ENCODE results near the gene ELP5.
"Not testable (repeated sequence)": the region's sequence is repeated elsewhere in the genome, so short reads cannot be mapped to it uniquely, and the experiment has no call there.

ELP5 gene

DNA sequence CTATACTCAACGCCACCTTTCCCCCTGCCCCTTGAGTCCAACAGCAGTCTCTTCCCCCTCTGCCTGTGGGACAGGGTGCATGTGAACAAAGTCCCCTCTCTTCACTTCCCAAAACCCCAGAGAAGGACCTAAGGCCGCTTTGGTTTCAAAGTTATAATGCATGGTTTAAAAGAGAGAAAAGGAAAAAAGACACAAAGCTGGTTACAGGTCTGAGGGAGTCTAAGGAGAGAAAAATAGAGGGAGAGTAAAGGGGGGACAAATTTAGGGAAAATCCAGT, 8.6 kb upstream of the ELP5 start:
- peak overlapping the region; percentile 80 for H3K4me3 ChIP-seq (ENCODE audit: low read length)
- H3K9me3 ChIP-seq (ENCODE audit: low read length) = no peaks in the 10 kb centered on the region
- H2AFZ ChIP-seq (ENCODE audit: low read depth, low read length) = no peak overlapping the region
- H3K36me3 ChIP-seq (ENCODE audit: insufficient read depth, low read length) = peaks cover 44% of the 10 kb centered on the region
- peaks cover 26% of the 10 kb centered on the region for H3K4me1 ChIP-seq (ENCODE audit: insufficient read depth, low read length)
- H3K27me3 ChIP-seq (ENCODE audit: insufficient read depth, low read length) = no peaks in the 10 kb centered on the region

- not testable (repeated sequence) for H3K4me3 ChIP-seq (ENCODE audit: low read length); H3K9me3 ChIP-seq (ENCODE audit: low read length); H3K27me3 ChIP-seq (ENCODE audit: insufficient read depth, low read length); H2AFZ ChIP-seq (ENCODE audit: low read depth, low read length)
- Histone ChIP-seq H3K4me1 (ENCODE audit: insufficient read depth, low read length) (peaks cover 28% of the 10 kb centered on the region), H3K36me3 (ENCODE audit: insufficient read depth, low read length) (peaks cover 44% of the 10 kb centered on the region)
These were observed 8.2 kb upstream of the ELP5 start for GRCh38 chr17:7243838-7244237.

DNA sequence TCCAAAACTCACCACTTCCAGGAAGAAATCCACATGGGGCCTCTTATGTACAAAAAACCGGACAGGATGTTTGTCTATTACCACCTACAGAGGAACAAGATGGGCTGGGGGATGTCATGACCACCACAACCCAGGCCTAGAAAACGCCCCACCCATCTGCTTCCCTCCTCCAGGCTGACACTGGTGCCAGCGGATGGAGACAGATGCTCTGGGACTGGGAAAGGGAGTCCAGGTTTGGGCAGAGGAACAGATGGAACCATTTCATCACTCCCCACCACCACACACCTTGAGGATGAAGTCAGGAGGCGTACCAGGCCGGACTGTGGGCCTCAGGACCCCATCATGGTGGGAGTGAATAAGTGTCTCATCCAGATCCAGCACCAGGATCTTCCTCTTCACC, 5.2 kb upstream of the ELP5 start:
- Histone ChIP-seq H3K4me1 (ENCODE audit: insufficient read depth, low read length) (peaks cover 24% of the 10 kb centered on the region), H2AFZ (ENCODE audit: low read depth, low read length) (no peak overlapping the region), H3K36me3 (ENCODE audit: insufficient read depth, low read length) (peaks cover 27% of the 10 kb centered on the region), H3K27me3 (ENCODE audit: insufficient read depth, low read length) (no peaks in the 10 kb centered on the region), H3K4me3 (ENCODE audit: low read length) (no peak overlapping the region), H3K9me3 (ENCODE audit: low read length) (no peaks in the 10 kb centered on the region)

- Histone ChIP-seq H2AFZ (ENCODE audit: low read depth, low read length) (no peak overlapping the region), H3K36me3 (ENCODE audit: insufficient read depth, low read length) (peaks cover 31% of the 10 kb centered on the region), H3K9me3 (ENCODE audit: low read length) (no peaks in the 10 kb centered on the region), H3K4me3 (ENCODE audit: low read length) (no peak overlapping the region), H3K27me3 (ENCODE audit: insufficient read depth, low read length) (no peaks in the 10 kb centered on the region), H3K4me1 (ENCODE audit: insufficient read depth, low read length) (peaks cover 26% of the 10 kb centered on the region)
These were observed 3.2 kb upstream of the ELP5 start for GRCh38 chr17:7248796-7249195.

DNA sequence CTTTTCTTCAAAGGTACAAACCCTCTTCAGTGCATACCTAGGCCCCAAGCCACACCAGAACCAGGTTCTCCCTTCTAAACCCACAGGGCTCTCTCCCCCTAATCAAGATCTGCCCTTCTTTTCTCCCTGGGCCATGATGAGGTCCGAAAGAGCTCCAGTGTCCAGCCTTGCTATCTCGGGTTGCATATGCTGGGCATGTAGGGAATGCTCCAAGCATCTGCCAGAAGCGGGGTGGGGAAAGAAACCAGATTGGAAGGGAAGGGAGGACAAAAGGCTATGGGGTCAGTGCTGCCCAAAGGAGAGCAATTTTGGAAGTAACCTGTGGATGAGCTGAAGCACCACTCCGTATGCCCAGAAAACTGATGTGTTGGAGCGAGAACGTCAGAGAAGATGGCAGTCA, 2.8 kb upstream of the ELP5 start:
- no peaks in the 10 kb centered on the region for H3K9me3 ChIP-seq (ENCODE audit: low read length)
- no peaks in the 10 kb centered on the region for H3K27me3 ChIP-seq (ENCODE audit: insufficient read depth, low read length)
- H3K4me1 ChIP-seq (ENCODE audit: insufficient read depth, low read length) = peaks cover 26% of the 10 kb centered on the region
- no peak overlapping the region for H2AFZ ChIP-seq (ENCODE audit: low read depth, low read length)
- no peak overlapping the region for H3K4me3 ChIP-seq (ENCODE audit: low read length)
- peaks cover 31% of the 10 kb centered on the region for H3K36me3 ChIP-seq (ENCODE audit: insufficient read depth, low read length)

DNA sequence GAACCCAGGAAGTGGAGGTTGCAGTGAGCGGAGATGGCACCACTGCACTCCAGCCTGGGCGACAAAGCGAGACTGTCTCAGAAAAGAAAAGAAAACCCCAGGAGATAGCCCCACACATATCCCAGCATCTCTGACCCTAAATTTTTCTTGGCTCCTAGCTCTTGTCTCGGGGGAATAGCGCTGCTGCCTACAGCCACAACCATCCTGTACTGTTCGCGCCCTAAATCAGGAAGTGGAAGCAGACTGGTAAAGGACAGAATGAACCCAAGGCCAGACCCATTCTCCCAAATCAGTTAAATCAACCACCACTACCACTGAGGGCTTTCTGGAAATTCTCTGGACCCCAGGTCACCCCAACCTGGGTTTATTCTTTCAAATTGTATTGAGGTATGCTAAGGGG, 2.2 kb upstream of the ELP5 start:
- Histone ChIP-seq H2AFZ (ENCODE audit: low read depth, low read length) (no peak overlapping the region), H3K4me1 (ENCODE audit: insufficient read depth, low read length) (peaks cover 26% of the 10 kb centered on the region), H3K36me3 (ENCODE audit: insufficient read depth, low read length) (peaks cover 31% of the 10 kb centered on the region), H3K9me3 (ENCODE audit: low read length) (no peaks in the 10 kb centered on the region), H3K4me3 (ENCODE audit: low read length) (peak overlapping the region; percentile 92), H3K27me3 (ENCODE audit: insufficient read depth, low read length) (no peaks in the 10 kb centered on the region)

DNA sequence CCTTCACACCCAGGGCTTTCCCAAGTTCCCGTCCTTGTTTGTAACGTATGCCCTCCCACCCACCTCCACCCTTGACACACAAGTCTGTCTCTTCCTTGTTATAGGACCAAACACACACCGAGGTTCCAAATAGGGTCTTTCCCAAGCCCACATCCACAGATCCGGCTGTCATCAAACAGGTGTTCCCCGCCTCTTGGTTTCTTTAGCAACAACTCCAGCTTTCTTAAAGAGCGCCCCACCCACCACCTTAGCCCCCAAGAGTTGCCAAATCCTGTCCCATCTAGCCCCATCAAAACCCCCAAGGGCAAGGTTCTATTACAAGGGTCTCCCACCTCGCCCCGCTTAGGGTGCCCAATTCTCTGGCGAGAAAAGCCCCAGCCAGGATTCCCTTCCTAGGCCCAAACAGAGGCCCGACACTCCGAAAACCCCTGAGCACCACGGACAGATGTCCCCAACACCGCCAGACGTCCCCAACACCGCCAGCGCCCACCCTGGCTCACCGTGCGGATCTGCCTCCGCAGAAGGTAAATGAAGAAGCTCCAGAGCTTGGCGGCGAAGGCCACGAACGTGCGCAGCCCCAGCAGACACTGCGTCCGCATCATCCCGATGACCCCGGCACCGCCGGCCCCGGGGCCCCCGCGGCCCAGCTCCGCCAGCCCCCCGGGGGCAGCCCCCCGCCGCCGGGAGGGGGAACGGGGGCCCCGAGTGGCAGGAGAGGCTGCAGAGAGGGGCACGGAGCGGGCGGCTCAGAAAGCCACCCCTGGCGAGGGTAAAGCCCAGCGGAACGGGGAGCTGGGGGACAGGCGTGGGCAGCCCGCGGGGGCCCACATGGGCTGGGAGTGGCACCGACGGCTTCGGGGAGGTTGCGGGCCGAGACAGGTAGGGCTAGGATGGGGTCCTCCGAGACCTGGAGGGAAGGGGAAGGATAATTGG, 1.1 kb upstream of the ELP5 start:
- peaks cover 26% of the 10 kb centered on the region for H3K4me1 ChIP-seq (ENCODE audit: insufficient read depth, low read length)
- no peaks in the 10 kb centered on the region for H3K9me3 ChIP-seq (ENCODE audit: low read length)
- H3K27me3 ChIP-seq (ENCODE audit: insufficient read depth, low read length) = no peaks in the 10 kb centered on the region
- H2AFZ ChIP-seq (ENCODE audit: low read depth, low read length) = no peak overlapping the region
- peaks cover 35% of the 10 kb centered on the region for H3K36me3 ChIP-seq (ENCODE audit: insufficient read depth, low read length)
- peak overlapping the region; percentile 92 for H3K4me3 ChIP-seq (ENCODE audit: low read length)

DNA sequence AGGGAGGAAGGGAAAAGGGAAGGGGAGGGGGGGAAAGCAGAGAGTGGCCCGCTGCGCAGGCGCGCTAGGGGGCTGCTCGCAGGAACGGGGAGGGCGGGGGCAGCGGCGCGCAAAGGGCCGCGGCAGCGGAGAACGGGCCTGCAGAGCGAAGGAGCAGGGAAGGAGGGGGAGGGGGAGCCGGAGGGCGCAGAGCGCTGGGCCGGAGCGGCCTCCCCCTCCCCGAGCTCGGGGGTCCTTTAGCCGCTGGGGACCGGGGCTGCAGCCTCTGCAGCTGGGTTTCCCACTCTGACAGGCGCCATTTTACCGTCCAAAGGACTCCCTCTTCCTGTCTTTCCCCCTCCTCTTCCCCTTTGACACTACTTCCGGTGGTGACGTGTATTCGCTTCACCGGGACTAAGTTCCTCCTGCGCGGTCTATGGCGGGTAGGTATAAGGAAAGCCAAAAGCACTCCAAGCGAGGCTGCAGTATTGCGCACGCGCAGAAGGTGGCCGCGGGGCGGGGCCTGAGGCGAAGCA, 297 bp upstream of the ELP5 start, which contains the start of gene CTDNEP1:
Gene CTDNEP1 (minus strand): TSS at position 74 of the 515 bp plus-strand sequence. CDS start 438 bp downstream, outside the sequence.
- peaks cover 35% of the 10 kb centered on the region for H3K36me3 ChIP-seq (ENCODE audit: insufficient read depth, low read length)
- peak within 1 kb of the TSS; percentile 92 for H3K4me3 ChIP-seq (ENCODE audit: low read length)
- peaks cover 26% of the 10 kb centered on the region for H3K4me1 ChIP-seq (ENCODE audit: insufficient read depth, low read length)

DNA sequence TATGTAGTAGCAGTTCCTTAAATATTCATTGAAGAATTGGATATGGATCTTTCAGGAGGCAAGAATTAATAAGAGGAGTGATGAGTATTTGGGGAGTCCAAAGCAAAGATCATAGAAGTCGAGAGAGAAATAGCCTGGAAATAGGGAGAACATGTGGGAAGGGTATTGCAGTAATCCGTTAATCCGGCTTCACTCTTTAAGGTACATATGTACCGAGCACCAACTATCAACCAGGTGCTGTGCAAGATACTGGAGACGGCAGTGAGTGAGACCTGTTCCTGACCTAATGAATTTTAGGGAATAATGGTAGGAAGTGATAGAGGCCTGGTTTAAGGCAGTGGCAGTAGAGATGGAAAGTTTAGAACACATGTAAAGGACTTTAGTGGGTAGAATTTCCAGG, 1.1 kb downstream of the ELP5 start:
- peak overlapping the region; percentile 92 for H3K4me3 ChIP-seq (ENCODE audit: low read length)
- H3K9me3 ChIP-seq (ENCODE audit: low read length) = no peaks in the 10 kb centered on the region
- peaks cover 26% of the 10 kb centered on the region for H3K4me1 ChIP-seq (ENCODE audit: insufficient read depth, low read length)
- no peaks in the 10 kb centered on the region for H3K27me3 ChIP-seq (ENCODE audit: insufficient read depth, low read length)
- peaks cover 36% of the 10 kb centered on the region for H3K36me3 ChIP-seq (ENCODE audit: insufficient read depth, low read length)
- H2AFZ ChIP-seq (ENCODE audit: low read depth, low read length) = no peak overlapping the region

More for the DNA sequence above, 297 bp upstream of the ELP5 start, which contains the start of gene CTDNEP1:
- Histone ChIP-seq H3K9me3 (ENCODE audit: low read length) (no peaks in the 10 kb centered on the region), H3K27me3 (ENCODE audit: insufficient read depth, low read length) (no peaks in the 10 kb centered on the region), H2AFZ (ENCODE audit: low read depth, low read length) (peak within 1 kb of the TSS; percentile 47)

- Histone ChIP-seq H3K36me3 (ENCODE audit: insufficient read depth, low read length) (peaks cover 50% of the 10 kb centered on the region), H3K9me3 (ENCODE audit: low read length) (no peaks in the 10 kb centered on the region)
These were observed 2.5 kb downstream of the ELP5 start for GRCh38 chr17:7254511-7254910.

GRCh38 chr17:7256766-7257456, 4.9 kb downstream of the ELP5 start:
- Histone ChIP-seq H2AFZ (ENCODE audit: low read depth, low read length) (no peak overlapping the region), H3K36me3 (ENCODE audit: insufficient read depth, low read length) (peaks cover 54% of the 10 kb centered on the region), H3K27me3 (ENCODE audit: insufficient read depth, low read length) (peaks cover 17% of the 10 kb centered on the region), H3K9me3 (ENCODE audit: low read length) (peaks cover 6% of the 10 kb centered on the region), H3K4me1 (ENCODE audit: insufficient read depth, low read length) (peaks cover 8% of the 10 kb centered on the region), H3K4me3 (ENCODE audit: low read length) (no peak overlapping the region)

More at GRCh38 chr17:7254511-7254910, 2.5 kb downstream of the ELP5 start:
- peaks cover 19% of the 10 kb centered on the region for H3K4me1 ChIP-seq (ENCODE audit: insufficient read depth, low read length)
- H3K4me3 ChIP-seq (ENCODE audit: low read length) = no peak overlapping the region
- H2AFZ ChIP-seq (ENCODE audit: low read depth, low read length) = no peak overlapping the region
- H3K27me3 ChIP-seq (ENCODE audit: insufficient read depth, low read length) = no peaks in the 10 kb centered on the region

- no peak overlapping the region for H2AFZ ChIP-seq (ENCODE audit: low read depth, low read length)
- peaks cover 3% of the 10 kb centered on the region for H3K4me1 ChIP-seq (ENCODE audit: insufficient read depth, low read length)
- H3K36me3 ChIP-seq (ENCODE audit: insufficient read depth, low read length) = peaks cover 48% of the 10 kb centered on the region
- H3K4me3 ChIP-seq (ENCODE audit: low read length) = no peak overlapping the region
- peaks cover 6% of the 10 kb centered on the region for H3K9me3 ChIP-seq (ENCODE audit: low read length)
- H3K27me3 ChIP-seq (ENCODE audit: insufficient read depth, low read length) = peaks cover 38% of the 10 kb centered on the region
These were observed 6.9 kb downstream of the ELP5 start for GRCh38 chr17:7258731-7259554.
